Body of pancreas (tissue), 4 donors: ENCODE results near the gene EMID1. TPM values are rescaled to one million over a fixed set of nuclear protein-coding genes. Genes with fewer than 3 reads are reported as not detected.

ENCODE experiments used
- ATAC-seq: fragments of 150-250 bp; one replicate; pipeline ENCODE4 v1.9.1; 2016
- DNase-seq, 4 donors: peaks; one replicate each; pipeline ENCODE4 v3.0.0-alpha.2; 2019
- H3K27ac ChIP-seq, 4 donors: fragments of 200-600 bp; sonication (generic); 1 replicate in 3 of 4; 2 replicates in 1 of 4; pipeline versions ENCODE4 v1.5.1 to v1.6.1; 2016 to 2019; ENCODE audit warnings: mild to moderate bottlenecking in 1 of 4, mixed read lengths in 1 of 4, moderate library complexity in 1 of 4
- H3K27me3 ChIP-seq, 2 donors: fragments of 200-600 bp; sonication (generic); one replicate each; pipeline ENCODE4 v1.6.0; 2016; ENCODE audit warnings: mild to moderate bottlenecking in 1 of 2
- H3K36me3 ChIP-seq, 2 donors: fragments of 200-600 bp; sonication (generic); replicated peaks in 1 of 2; 2 replicates each; pipeline ENCODE4 v1.5.1; 2016; ENCODE audit warnings: low read depth in 2 of 2; ENCODE audit not compliant: insufficient read depth in 1 of 2
- H3K4me1 ChIP-seq: fragments of 200-600 bp; sonication (generic); one replicate; pipeline ENCODE4 v1.6.0; 2016
- H3K4me3 ChIP-seq, 2 donors: fragments of 200-600 bp; sonication (generic); 1 replicate in 1 of 2; 2 replicates in 1 of 2; pipeline ENCODE4 v1.5.1; 2016 to 2019
- H3K9me3 ChIP-seq, 3 donors: fragments of 200-600 bp; sonication (generic); 1 replicate in 2 of 3; 2 replicates in 1 of 3; pipeline ENCODE4 v1.5.1; 2016
- CTCF ChIP-seq, 7 experiments: fragments of 450-650 bp in 4 of 7; fragments of 200-600 bp in 3 of 7; sonication (generic) in 3 of 7; IDR thresholded peaks; one replicate each; pipeline ENCODE4 v1.5.1; 2016 to 2019; ENCODE audit warnings: antibody characterized with exemption in 7 of 7
- POLR2A ChIP-seq, 3 donors: fragments of 450-650 bp; IDR thresholded peaks; one replicate each; pipeline ENCODE4 v1.6.1; 2016; ENCODE audit warnings: antibody characterized with exemption in 3 of 3, mild to moderate bottlenecking in 2 of 3
- WGBS, 2 donors: methylation state at CpG; one replicate each; pipeline ENCODE4 v1.1.5; 2017; 5-methylcytosine and 5-hydroxymethylcytosine counted together
- intact Hi-C: fragments of 100-400 bp; cut with DNase I; formaldehyde crosslinking; loops from one replicate; pipeline ENCODE4 v1.15.1; 2023
- total RNA-seq, 2 donors: library from RNA; depleted of rRNA; stranded (reverse); fragments of >200 nt; gene quantifications; one replicate each; pipeline ENCODE4 v1.1.0, GENCODE V29; 2016

EMID1 gene
- total RNA-seq, 2 donors from 2014 or later = 5.9 to 25.9 TPM

DNA sequence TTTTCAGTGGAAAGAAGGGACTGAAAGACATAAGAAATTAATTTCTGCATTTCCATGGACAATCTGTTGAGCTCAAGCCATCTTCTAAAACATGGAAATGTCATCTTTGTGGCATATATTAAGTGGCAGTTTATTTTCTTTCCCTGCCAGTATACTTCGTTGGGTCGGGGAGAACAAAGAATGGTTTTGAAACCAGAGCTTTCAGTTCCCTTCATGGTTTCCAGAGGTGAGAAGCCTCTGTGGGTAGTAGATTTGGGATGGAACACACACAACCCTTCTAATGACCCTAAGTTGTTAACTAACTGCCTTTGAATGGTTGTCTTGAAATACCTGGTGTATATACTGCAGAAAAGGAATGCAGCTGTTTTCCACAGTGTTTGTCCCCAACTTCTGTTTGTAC is 83.1 kb downstream of the EMID1 start:
- no peak for DNase-seq
- 33 to 45% methylated on average over 2 of the region's 2 CpGs for WGBS, 2 donors
- ATAC-seq = no peak
- Histone ChIP-seq H3K27me3 (no peaks in the 10 kb centered on the region), H3K9me3 (no peaks in the 10 kb centered on the region), H3K36me3 (peaks cover 10 to 63% of the 10 kb centered on the region in 2 donors), H3K4me3 (no peak overlapping the region), H3K4me1 (peaks cover 3% of the 10 kb centered on the region), H3K27ac (no peak overlapping the region)
- intact Hi-C loops = no loop called here
- TF ChIP-seq POLR2A (IDR thresholded peaks at IDR 0.05) (no peak), CTCF (IDR thresholded peaks at IDR 0.05) (no peak)

DNA sequence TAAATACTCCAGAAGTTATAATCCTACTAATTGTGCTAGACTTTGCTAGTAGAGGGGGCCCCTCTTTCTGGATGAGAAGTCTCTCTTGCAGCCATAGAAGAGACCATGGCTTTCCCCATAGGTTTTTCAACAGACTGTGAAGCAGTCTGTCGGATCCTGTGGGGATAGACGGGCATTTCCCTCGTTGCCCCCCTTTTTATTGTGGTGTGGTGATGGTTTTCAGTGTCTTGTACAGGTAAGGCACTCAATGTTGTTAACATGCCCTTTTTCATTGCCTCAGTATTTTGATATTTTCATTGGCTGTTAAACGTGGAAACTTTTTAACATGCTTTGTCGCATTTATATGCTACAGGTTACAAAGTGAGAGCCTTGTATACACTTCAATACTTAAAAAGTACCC is 84.4 kb downstream of the EMID1 start:
- Histone ChIP-seq H3K36me3 (peaks cover 10 to 60% of the 10 kb centered on the region in 2 donors), H3K27me3 (no peaks in the 10 kb centered on the region), H3K4me3 (no peak overlapping the region), H3K9me3 (no peaks in the 10 kb centered on the region), H3K4me1 (peaks cover 3% of the 10 kb centered on the region), H3K27ac (no peak overlapping the region)
- intact Hi-C loops = loop anchor here (10.0 kb wide), 1 partner anchor 235 kb away; no protein-coding TSS in a partner anchor
- 57 to 65% methylated on average over 5 of the region's 5 CpGs for WGBS, 2 donors
- no peak for ATAC-seq
- no peak for DNase-seq
- TF ChIP-seq CTCF (IDR thresholded peaks at IDR 0.05) (no peak), POLR2A (IDR thresholded peaks at IDR 0.05) (no peak)

DNA sequence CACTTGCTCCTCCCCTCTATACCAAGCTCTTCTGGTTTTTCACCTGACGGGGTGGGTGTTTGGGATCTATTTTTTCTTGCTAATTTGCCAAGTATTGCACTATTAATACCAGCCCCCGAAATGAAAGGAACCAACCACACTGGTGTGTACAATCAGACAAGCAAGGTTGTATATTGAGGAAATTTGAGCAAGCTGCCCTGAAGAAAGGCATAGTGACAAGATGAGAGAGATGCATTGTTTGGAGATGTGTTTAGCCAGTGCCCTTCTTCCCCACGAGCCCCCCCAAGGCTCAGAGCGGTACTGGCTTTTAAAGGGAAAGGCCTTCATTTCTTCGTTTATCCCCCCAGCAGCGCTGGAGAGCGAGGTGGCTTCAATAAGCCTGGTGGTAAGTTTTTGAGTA is 85.5 kb downstream of the EMID1 start:
- TF ChIP-seq POLR2A (IDR thresholded peaks at IDR 0.05) = no peak
- no peak for TF ChIP-seq CTCF (IDR thresholded peaks at IDR 0.05)
- no peak for ATAC-seq

GRCh38 chr22:29292379-29292778 is 86.7 kb downstream of the EMID1 start:
- H3K4me1 ChIP-seq = peaks cover 3% of the 10 kb centered on the region
- H3K9me3 ChIP-seq = no peaks in the 10 kb centered on the region
- DNase-seq (no peak), ATAC-seq (no peak)
- H3K27me3 ChIP-seq = no peaks in the 10 kb centered on the region
- H3K36me3 ChIP-seq = peaks cover 18 to 68% of the 10 kb centered on the region in 2 donors
- no peak for TF ChIP-seq CTCF (IDR thresholded peaks at IDR 0.05)
- TF ChIP-seq POLR2A (IDR thresholded peaks at IDR 0.05) = no peak
- intact Hi-C loops = loop anchor here (10.0 kb wide), 1 partner anchor 232 kb away; no protein-coding TSS in a partner anchor
- no peak overlapping the region for H3K27ac ChIP-seq
- no peak overlapping the region for H3K4me3 ChIP-seq

More for the DNA sequence above, 85.5 kb downstream of the EMID1 start:
- H3K27ac ChIP-seq = no peak overlapping the region
- peaks cover 3% of the 10 kb centered on the region for H3K4me1 ChIP-seq
- no peak overlapping the region for H3K4me3 ChIP-seq
- no peaks in the 10 kb centered on the region for H3K9me3 ChIP-seq
- intact Hi-C loops = loop anchor here (10.0 kb wide), 1 partner anchor 234 kb away; no protein-coding TSS in a partner anchor
- no peaks in the 10 kb centered on the region for H3K27me3 ChIP-seq
- no peak for DNase-seq
- WGBS, 2 donors = 68 to 72% methylated on average over 7 of the region's 7 CpGs
- H3K36me3 ChIP-seq = peaks cover 6 to 60% of the 10 kb centered on the region in 2 donors

DNA sequence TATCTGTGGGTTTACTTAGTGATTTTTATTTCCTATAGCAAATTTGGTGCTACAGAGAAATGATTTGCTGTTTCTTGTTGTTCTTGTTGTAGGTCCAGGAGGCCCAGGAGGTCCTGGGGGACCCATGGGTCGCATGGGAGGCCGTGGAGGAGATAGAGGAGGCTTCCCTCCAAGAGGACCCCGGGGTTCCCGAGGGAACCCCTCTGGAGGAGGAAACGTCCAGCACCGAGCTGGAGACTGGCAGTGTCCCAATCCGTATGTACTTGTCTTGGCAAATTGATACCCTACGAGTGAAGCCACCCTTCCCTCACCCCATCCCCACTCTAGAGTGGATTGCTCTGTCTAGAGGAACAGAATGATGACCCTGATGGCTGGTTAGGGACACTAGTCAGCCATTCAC is 92.9 kb downstream of the EMID1 start:
- no peak for ATAC-seq
- Histone ChIP-seq H3K4me1 (peaks cover 15% of the 10 kb centered on the region), H3K27ac (no peak overlapping the region), H3K9me3 (no peaks in the 10 kb centered on the region), H3K4me3 (no peak overlapping the region), H3K36me3 (peaks cover 37 to 48% of the 10 kb centered on the region in 2 donors), H3K27me3 (no peaks in the 10 kb centered on the region)
- TF ChIP-seq POLR2A (IDR thresholded peaks at IDR 0.05) = no peak
- TF ChIP-seq CTCF (IDR thresholded peaks at IDR 0.05) = no peak
- WGBS, 2 donors = 75 to 80% methylated on average over 4 to 8 of the region's 8 CpGs
- intact Hi-C loops = loop anchor here (10.0 kb wide), 1 partner anchor 226 kb away; no protein-coding TSS in a partner anchor
- no peak for DNase-seq
